Panc1 (cell line): Measurements from ENCODE around the gene PHETA2. TPM values are rescaled to one million over a fixed set of nuclear protein-coding genes. Genes with fewer than 3 reads are reported as not detected.

Experiments
- ATAC-seq: fragments of 200-7000 bp; cut with Tn5 transposase; 2 replicates; pipeline ENCODE4 v1.9.1; 2020; ENCODE audit warnings: mild to moderate bottlenecking, moderate library complexity
- BruUV-seq: library from RNA; stranded (reverse); fragments of 400-500 nt; replicated peaks from 2 replicates; lab custom pipeline; 2021; lab: Mats Ljungman, UMichigan
- CTCF ChIA-PET: fragments of 300-600 bp; sonication (Branson Sonifier 250); formaldehyde crosslinking; loops from one replicate; lab custom pipeline; 2022; ENCODE audit warnings: antibody characterized with exemption; lab: Charles Lee
- POLR2A ChIA-PET: fragments of 300-600 bp; sonication (Branson Sonifier 250); formaldehyde crosslinking; loops from one replicate; lab custom pipeline; 2022; ENCODE audit warnings: antibody characterized with exemption; lab: Charles Lee
- DNase-seq: peaks from one replicate; pipeline ENCODE4 v3.0.0-alpha.2; 2010; ENCODE audit warnings: low read depth, low spot score
- H3K27ac ChIP-seq: 2 replicates; pipeline ENCODE4 v1.5.1; 2011; ENCODE audit warnings: mild to moderate bottlenecking, low read length, inconsistent platforms
- H3K27me3 ChIP-seq: fragments of 200-500 bp; sonication (Bioruptor generic); 2 replicates; pipeline ENCODE4 v1.6.0; 2014; ENCODE audit warnings: low read length, inconsistent platforms; ENCODE audit not compliant: control insufficient read depth, insufficient read depth
- H3K36me3 ChIP-seq: fragments of 200-500 bp; sonication (Bioruptor generic); 2 replicates; pipeline ENCODE4 v1.5.1; 2014; ENCODE audit warnings: inconsistent platforms, mild to moderate bottlenecking, low read length, moderate library complexity; ENCODE audit not compliant: control insufficient read depth, insufficient read depth
- H3K4me1 ChIP-seq: 2 replicates; pipeline ENCODE4 v1.5.1; 2011; ENCODE audit warnings: inconsistent platforms, mild to moderate bottlenecking, low read length, moderate library complexity; ENCODE audit not compliant: control insufficient read depth, insufficient read depth
- H3K4me3 ChIP-seq, 2 experiments: 2 replicates each; pipeline ENCODE4 v1.5.1; 2011 to 2012; ENCODE audit warnings: low read depth in 2 of 2, low read length in 2 of 2, mild to moderate bottlenecking in 2 of 2, inconsistent platforms in 1 of 2, moderate library complexity in 1 of 2
- H3K9me3 ChIP-seq: fragments of 200-500 bp; sonication (Bioruptor generic); 2 replicates; pipeline ENCODE4 v1.5.1; 2014; ENCODE audit warnings: low read depth, mild to moderate bottlenecking, inconsistent platforms, low read length, moderate library complexity; ENCODE audit not compliant: control insufficient read depth, insufficient read depth
- POLR2AphosphoS5 ChIP-seq: IDR thresholded peaks from 2 replicates; pipeline ENCODE4 v1.6.1; 2012; ENCODE audit warnings: mild to moderate bottlenecking, low read depth, low read length, moderate library complexity
- SIN3A ChIP-seq: IDR thresholded peaks from 2 replicates; pipeline ENCODE4 v1.6.1; 2012; ENCODE audit warnings: low read depth, mild to moderate bottlenecking, low read length, moderate library complexity, borderline replicate concordance; ENCODE audit not compliant: insufficient read depth
- TCF7L2 ChIP-seq: IDR thresholded peaks from 2 replicates; pipeline ENCODE4 v1.6.1; 2011; ENCODE audit warnings: mild to moderate bottlenecking, low read depth, low read length, inconsistent platforms
- in situ Hi-C: cut with HindIII; loops from 2 replicates; pipeline ENCODE4 v1.10.0; 2016; ENCODE audit warnings: low sequenced_read_pairs, low pct_unique_long_range_greater_than_20kb
- intact Hi-C: fragments of 100-400 bp; cut with micrococcal nuclease; formaldehyde crosslinking; loops from one replicate; pipeline ENCODE4 v1.10.0; 2022; ENCODE audit not compliant: unreplicated experiment
- total RNA-seq: library from RNA; stranded (reverse); gene quantifications from one replicate; pipeline ENCODE4 v1.2.1, GENCODE V29; 2021; ENCODE audit not compliant: unreplicated experiment
- TF ChIP-seq, protein P1 (sequence below): fragments of 450-650 bp; IDR thresholded peaks from 2 replicates; pipeline ENCODE4 v1.5.1; 2017; ENCODE audit warnings: mild to moderate bottlenecking
- TF ChIP-seq, protein P2 (sequence below), 2 experiments: IDR thresholded peaks; 2 replicates each; pipeline ENCODE4 v1.6.1; 2011 to 2012; ENCODE audit warnings: low read depth in 2 of 2, control low read depth in 1 of 2, low read length in 1 of 2, mild to moderate bottlenecking in 1 of 2, moderate library complexity in 1 of 2; ENCODE audit not compliant: insufficient read depth in 1 of 2

Gene PHETA2
- total RNA-seq, 1 experiment from 2014 or later = 1.3 TPM

DNA sequence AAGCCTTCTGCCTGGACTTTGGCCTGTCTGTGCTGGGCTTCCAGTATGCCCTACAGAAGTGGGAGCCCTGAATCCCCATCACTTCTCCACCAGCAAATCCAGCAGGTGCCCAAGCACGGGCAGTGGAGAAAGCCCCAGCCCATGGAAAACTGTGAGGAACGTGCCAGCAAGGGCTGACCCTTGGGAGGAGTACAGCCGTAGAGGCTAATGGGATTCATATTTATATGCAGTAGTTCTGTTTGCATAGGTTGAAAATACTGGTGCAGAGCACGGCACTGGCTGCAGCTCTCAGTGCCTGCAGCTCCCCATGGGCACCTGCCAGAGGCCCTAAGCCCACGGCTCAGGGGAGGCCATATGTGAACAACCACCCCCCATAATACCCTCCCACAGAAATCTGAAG is 13.6 kb upstream of the PHETA2 start:
- DNase-seq (no peak), ATAC-seq (no peak)
- no TSS peak for BruUV-seq
- in situ Hi-C loops (no loop called here), intact Hi-C loops (no loop called here)
- Histone ChIP-seq H3K27ac (no peak overlapping the region), H3K4me1 (no peaks in the 10 kb centered on the region), H3K36me3 (no peaks in the 10 kb centered on the region), H3K4me3 (no peak overlapping the region), H3K27me3 (no peaks in the 10 kb centered on the region), H3K9me3 (peaks cover 11% of the 10 kb centered on the region; the same call in 1 of the 2 replicates)
- CTCF ChIA-PET = no interaction called here
- TF ChIP-seq, protein P1, sequence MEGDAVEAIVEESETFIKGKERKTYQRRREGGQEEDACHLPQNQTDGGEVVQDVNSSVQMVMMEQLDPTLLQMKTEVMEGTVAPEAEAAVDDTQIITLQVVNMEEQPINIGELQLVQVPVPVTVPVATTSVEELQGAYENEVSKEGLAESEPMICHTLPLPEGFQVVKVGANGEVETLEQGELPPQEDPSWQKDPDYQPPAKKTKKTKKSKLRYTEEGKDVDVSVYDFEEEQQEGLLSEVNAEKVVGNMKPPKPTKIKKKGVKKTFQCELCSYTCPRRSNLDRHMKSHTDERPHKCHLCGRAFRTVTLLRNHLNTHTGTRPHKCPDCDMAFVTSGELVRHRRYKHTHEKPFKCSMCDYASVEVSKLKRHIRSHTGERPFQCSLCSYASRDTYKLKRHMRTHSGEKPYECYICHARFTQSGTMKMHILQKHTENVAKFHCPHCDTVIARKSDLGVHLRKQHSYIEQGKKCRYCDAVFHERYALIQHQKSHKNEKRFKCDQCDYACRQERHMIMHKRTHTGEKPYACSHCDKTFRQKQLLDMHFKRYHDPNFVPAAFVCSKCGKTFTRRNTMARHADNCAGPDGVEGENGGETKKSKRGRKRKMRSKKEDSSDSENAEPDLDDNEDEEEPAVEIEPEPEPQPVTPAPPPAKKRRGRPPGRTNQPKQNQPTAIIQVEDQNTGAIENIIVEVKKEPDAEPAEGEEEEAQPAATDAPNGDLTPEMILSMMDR = no peak
- no peak for TF ChIP-seq TCF7L2
- POLR2A ChIA-PET = no interaction called here

DNA sequence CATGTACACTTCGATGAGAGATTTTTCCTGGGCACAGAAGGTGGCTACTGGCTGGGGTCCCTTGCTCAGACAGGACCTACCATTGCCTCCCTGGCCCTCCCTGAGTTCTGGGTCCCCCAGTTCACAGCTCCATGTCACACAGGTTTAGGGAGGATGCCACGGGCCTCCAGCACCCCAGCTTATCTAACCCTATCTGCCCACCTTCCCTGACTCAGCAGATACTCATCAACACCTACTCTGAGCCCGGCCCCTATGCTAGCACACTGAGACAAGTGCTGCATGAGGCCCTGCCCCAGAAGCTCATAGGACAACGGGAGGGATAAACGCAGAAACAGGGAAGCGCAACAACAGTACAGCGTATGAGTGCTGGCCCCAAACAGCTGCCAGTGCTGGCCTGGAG is 13.0 kb upstream of the PHETA2 start:
- BruUV-seq = no TSS peak

More for the DNA sequence above, 13.0 kb upstream of the PHETA2 start:
- Histone ChIP-seq H3K4me3 (no peak overlapping the region), H3K27ac (no peak overlapping the region), H3K4me1 (no peaks in the 10 kb centered on the region), H3K36me3 (no peaks in the 10 kb centered on the region), H3K9me3 (peaks cover 11% of the 10 kb centered on the region; the same call in 1 of the 2 replicates), H3K27me3 (no peaks in the 10 kb centered on the region)
- no peak for DNase-seq
- CTCF ChIA-PET = no interaction called here
- intact Hi-C loops (no loop called here), in situ Hi-C loops (no loop called here)
- POLR2A ChIA-PET = no interaction called here
- TF ChIP-seq POLR2AphosphoS5 (no peak), TCF7L2 (no peak), SIN3A (no peak)
- TF ChIP-seq, protein P1 = no peak
- TF ChIP-seq, protein P2, sequence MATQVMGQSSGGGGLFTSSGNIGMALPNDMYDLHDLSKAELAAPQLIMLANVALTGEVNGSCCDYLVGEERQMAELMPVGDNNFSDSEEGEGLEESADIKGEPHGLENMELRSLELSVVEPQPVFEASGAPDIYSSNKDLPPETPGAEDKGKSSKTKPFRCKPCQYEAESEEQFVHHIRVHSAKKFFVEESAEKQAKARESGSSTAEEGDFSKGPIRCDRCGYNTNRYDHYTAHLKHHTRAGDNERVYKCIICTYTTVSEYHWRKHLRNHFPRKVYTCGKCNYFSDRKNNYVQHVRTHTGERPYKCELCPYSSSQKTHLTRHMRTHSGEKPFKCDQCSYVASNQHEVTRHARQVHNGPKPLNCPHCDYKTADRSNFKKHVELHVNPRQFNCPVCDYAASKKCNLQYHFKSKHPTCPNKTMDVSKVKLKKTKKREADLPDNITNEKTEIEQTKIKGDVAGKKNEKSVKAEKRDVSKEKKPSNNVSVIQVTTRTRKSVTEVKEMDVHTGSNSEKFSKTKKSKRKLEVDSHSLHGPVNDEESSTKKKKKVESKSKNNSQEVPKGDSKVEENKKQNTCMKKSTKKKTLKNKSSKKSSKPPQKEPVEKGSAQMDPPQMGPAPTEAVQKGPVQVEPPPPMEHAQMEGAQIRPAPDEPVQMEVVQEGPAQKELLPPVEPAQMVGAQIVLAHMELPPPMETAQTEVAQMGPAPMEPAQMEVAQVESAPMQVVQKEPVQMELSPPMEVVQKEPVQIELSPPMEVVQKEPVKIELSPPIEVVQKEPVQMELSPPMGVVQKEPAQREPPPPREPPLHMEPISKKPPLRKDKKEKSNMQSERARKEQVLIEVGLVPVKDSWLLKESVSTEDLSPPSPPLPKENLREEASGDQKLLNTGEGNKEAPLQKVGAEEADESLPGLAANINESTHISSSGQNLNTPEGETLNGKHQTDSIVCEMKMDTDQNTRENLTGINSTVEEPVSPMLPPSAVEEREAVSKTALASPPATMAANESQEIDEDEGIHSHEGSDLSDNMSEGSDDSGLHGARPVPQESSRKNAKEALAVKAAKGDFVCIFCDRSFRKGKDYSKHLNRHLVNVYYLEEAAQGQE (IDR thresholded peaks at IDR 0.05; ENCODE audit: insufficient read depth in 1 of 2, low read depth in 2 of 2, low read length in 1 of 2) = no peak
- ATAC-seq = no peak
